ENCODE results near the gene PTRH1.

PTRH1 gene

GRCh38 chr9:127738666-127739065 is 23.2 kb upstream of the PTRH1 start:
- Histone ChIP-seq H4K20me1 (ENCODE audit: insufficient read depth, low read length) (no peaks in the 10 kb centered on the region), H3K27me3 (ENCODE audit: insufficient read depth, low read length) (no peaks in the 10 kb centered on the region), H3K9me2 (ENCODE audit: low read depth, low read length) (no peaks in the 10 kb centered on the region), H3K27ac (ENCODE audit: low read depth, low read length, poor library complexity, severe bottlenecking) (no peak overlapping the region), H3K36me3 (ENCODE audit: insufficient read depth, low read length) (peaks cover 13% of the 10 kb centered on the region; the same call in 1 of the 2 replicates), H3K4me2 (ENCODE audit: low read length) (no peak overlapping the region), H3K9ac (ENCODE audit: low read length) (no peak overlapping the region), H3K9me3 (ENCODE audit: low read length) (no peaks in the 10 kb centered on the region), H3K4me1 (ENCODE audit: insufficient read depth, low read length, severe bottlenecking) (peaks cover 23% of the 10 kb centered on the region), H3F3A (ENCODE audit: insufficient read depth, low read length) (no peaks in the 10 kb centered on the region), H2AFZ (ENCODE audit: low read length) (no peak overlapping the region), H3K4me3 (ENCODE audit: low read depth, low read length, poor library complexity, severe bottlenecking) (no peak overlapping the region), H3K79me2 (ENCODE audit: insufficient read depth, low read length) (no peaks in the 10 kb centered on the region)
- no peak for TF ChIP-seq EZH2 (IDR thresholded peaks at IDR 0.05; ENCODE audit: borderline replicate concordance, low read length)
- no peak for TF ChIP-seq CTCF (IDR thresholded peaks at IDR 0.05; ENCODE audit: low read length)

DNA sequence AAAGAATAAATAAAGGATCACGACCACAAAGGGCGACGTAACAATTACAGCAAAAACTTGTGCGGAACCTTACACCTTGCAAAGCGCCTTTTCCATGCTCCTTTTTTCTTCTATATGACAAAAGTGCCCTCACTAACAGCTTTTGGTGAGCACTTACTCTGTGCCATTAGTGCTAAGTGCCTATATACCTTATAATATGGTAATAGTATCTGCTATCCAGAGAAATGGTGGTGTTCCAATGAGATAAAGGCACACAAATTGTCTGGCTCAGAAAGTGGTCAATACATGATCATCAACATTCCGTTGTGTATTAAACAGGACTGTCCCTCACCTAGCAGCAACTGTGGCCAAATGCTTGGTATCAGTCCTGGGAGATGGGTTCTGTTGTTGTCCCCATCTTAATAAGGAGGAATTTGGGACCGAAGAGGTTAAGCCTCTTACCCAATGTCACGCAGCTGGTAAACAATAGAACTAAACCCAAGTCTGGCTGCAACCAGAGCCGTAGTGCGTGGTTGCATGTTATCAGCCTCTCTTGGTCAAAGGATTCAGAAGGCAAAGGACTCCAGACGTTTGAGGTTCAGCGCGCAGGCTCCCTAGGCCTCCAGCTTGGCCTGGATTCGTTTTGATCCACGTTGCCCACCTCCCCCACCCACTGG is 20.2 kb upstream of the PTRH1 start:
- Histone ChIP-seq H3K4me2 (ENCODE audit: low read length) (no peak overlapping the region), H2AFZ (ENCODE audit: low read length) (no peak overlapping the region), H3K27ac (ENCODE audit: low read depth, low read length, poor library complexity, severe bottlenecking) (no peak overlapping the region)

GRCh38 chr9:127734747-127735529 is 19.5 kb upstream of the PTRH1 start, which contains the start of gene TOR2A:
Gene TOR2A (minus strand): TSS chr9:127735294. CDS start chr9:127735270, 24 bp downstream.
- peak within 1 kb of the TSS; percentile 79 for H3K4me2 ChIP-seq (ENCODE audit: low read length)
- H4K20me1 ChIP-seq (ENCODE audit: insufficient read depth, low read length) = no peaks in the 10 kb centered on the region
- H3K79me2 ChIP-seq (ENCODE audit: insufficient read depth, low read length) = no peaks in the 10 kb centered on the region
- no peaks in the 10 kb centered on the region for H3K9me3 ChIP-seq (ENCODE audit: low read length)
- no peak within 1 kb of the TSS for H3K27ac ChIP-seq (ENCODE audit: low read depth, low read length, poor library complexity, severe bottlenecking)
- H3K27me3 ChIP-seq (ENCODE audit: insufficient read depth, low read length) = no peaks in the 10 kb centered on the region
- H3K9me2 ChIP-seq (ENCODE audit: low read depth, low read length) = no peaks in the 10 kb centered on the region
- peaks cover 13% of the 10 kb centered on the region; the same call in 1 of the 2 replicates for H3K36me3 ChIP-seq (ENCODE audit: insufficient read depth, low read length)
- TF ChIP-seq CTCF (IDR thresholded peaks at IDR 0.05; ENCODE audit: low read length) = peak; percentile 97
- no peak for TF ChIP-seq EZH2 (IDR thresholded peaks at IDR 0.05; ENCODE audit: borderline replicate concordance, low read length)
- peak within 1 kb of the TSS; percentile 65 for H3K9ac ChIP-seq (ENCODE audit: low read length)
- H2AFZ ChIP-seq (ENCODE audit: low read length) = no peak within 1 kb of the TSS
- H3K4me3 ChIP-seq (ENCODE audit: low read depth, low read length, poor library complexity, severe bottlenecking) = peak within 1 kb of the TSS; percentile 70
- H3K4me1 ChIP-seq (ENCODE audit: insufficient read depth, low read length, severe bottlenecking) = peaks cover 16% of the 10 kb centered on the region
- H3F3A ChIP-seq (ENCODE audit: insufficient read depth, low read length) = no peaks in the 10 kb centered on the region

More for the DNA sequence above, 20.2 kb upstream of the PTRH1 start:
- Histone ChIP-seq H3K36me3 (ENCODE audit: insufficient read depth, low read length) (peaks cover 13% of the 10 kb centered on the region; the same call in 1 of the 2 replicates), H3K9me2 (ENCODE audit: low read depth, low read length) (no peaks in the 10 kb centered on the region), H3K9ac (ENCODE audit: low read length) (no peak overlapping the region), H3K4me3 (ENCODE audit: low read depth, low read length, poor library complexity, severe bottlenecking) (no peak overlapping the region), H4K20me1 (ENCODE audit: insufficient read depth, low read length) (no peaks in the 10 kb centered on the region), H3K4me1 (ENCODE audit: insufficient read depth, low read length, severe bottlenecking) (peaks cover 17% of the 10 kb centered on the region), H3K9me3 (ENCODE audit: low read length) (no peaks in the 10 kb centered on the region), H3K79me2 (ENCODE audit: insufficient read depth, low read length) (no peaks in the 10 kb centered on the region), H3K27me3 (ENCODE audit: insufficient read depth, low read length) (no peaks in the 10 kb centered on the region), H3F3A (ENCODE audit: insufficient read depth, low read length) (no peaks in the 10 kb centered on the region)
- TF ChIP-seq EZH2 (IDR thresholded peaks at IDR 0.05; ENCODE audit: borderline replicate concordance, low read length) (no peak), CTCF (IDR thresholded peaks at IDR 0.05; ENCODE audit: low read length) (no peak)

Measured in OCI-LY1 (cell line).